Fibroblast of peridontal ligament (primary cell): Measurements from ENCODE around the gene OR5T1.

Experiments
- DNase-seq: peaks from one replicate; pipeline ENCODE4 v3.0.0-alpha.2; 2010; ENCODE audit errors: extremely low read depth

The OR5T1 gene

GRCh38 chr11:56273854-56274253 lies at the start of gene OR5T1:
OR5T1 (plus strand) TSS chr11:56274154; CDS start chr11:56275639, 1,485 bp downstream.
- no peak for DNase-seq

DNA sequence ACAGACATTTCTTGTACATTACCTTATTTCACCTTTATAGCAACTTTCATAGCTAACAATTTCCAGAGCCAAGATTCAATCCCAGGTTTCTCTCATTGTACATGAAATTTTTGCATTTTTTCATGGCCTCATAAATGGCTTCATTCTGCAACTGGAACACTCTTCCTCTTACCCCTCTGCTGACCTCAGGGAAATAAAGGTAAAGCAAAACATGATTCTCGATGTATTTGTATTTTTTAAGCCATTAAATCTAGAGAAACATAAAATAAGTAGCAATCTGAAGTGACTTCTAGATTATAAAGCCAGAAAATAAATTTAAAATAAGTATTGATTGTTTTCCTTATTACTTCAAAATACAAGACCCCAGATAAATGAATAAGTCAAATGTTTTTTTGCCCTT lies 39.8 kb upstream of the OR5T1 start, which contains the start of gene OR5T2:
Gene OR5T2 (minus strand): TSS at position 101 of the 400 bp plus-strand sequence. CDS start 1,193 bp downstream, outside the sequence.
- no peak for DNase-seq

GRCh38 chr11:56251954-56252353 lies 22.0 kb upstream of the OR5T1 start, which contains the start of gene OR5T3:
OR5T3 (plus strand) TSS chr11:56252254; CDS start chr11:56252254, 0 bp downstream.
- no peak for DNase-seq

- DNase-seq: no peak
Observed at GRCh38 chr11:56271092-56271491, 2.9 kb upstream of the OR5T1 start.

GRCh38 chr11:56292154-56292553 lies 18.2 kb downstream of the OR5T1 start, which contains the start of gene OR8H1:
OR8H1 (minus strand) TSS chr11:56292254; CDS start chr11:56291062, 1,192 bp downstream.
- DNase-seq: no peak

GRCh38 chr11:56296898-56297297 lies 22.9 kb downstream of the OR5T1 start:
- no peak for DNase-seq

- DNase-seq: no peak
Observed at GRCh38 chr11:56307836-56308235, 33.9 kb downstream of the OR5T1 start.

DNA sequence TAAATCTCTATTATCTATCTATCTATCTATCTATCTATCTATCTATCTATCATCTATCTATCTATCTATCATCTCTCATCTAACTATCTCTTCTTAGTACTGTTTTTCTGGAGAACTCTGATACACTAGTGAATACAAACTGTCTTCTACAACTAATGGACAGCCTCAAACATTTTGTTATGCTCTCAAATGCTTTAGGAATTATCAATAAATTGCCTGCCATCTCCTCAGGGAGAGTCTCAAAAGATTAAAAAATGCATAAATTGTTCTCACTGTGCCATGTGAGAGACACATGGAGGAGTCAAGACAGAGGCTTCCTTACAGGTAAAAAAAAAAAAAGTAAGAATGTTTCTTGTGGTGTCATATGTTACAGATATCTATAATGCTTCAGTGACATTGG lies 40.9 kb downstream of the OR5T1 start, which contains the start of gene OR8K3:
Gene OR8K3 (plus strand): TSS at position 301 of the 400 bp plus-strand sequence. CDS start 3,163 bp downstream, outside the sequence.
- DNase-seq: no peak
